Epithelial cell of proximal tubule (primary cell): Measurements from ENCODE around the gene ASCC2. TPM values are rescaled to one million over a fixed set of nuclear protein-coding genes. Genes with fewer than 3 reads are reported as not detected.

Source experiments
- DNase-seq: peaks from one replicate; pipeline ENCODE4 v3.0.0-alpha.2; 2011; ENCODE audit warnings: low read depth
- H3K4me3 ChIP-seq: 2 replicates; pipeline ENCODE4 v1.5.1; 2011; ENCODE audit warnings: low read depth, mild to moderate bottlenecking, low read length
- CTCF ChIP-seq: conservative IDR thresholded peaks from 2 replicates; pipeline ENCODE4 v1.5.1; 2012; ENCODE audit warnings: low read depth, mild to moderate bottlenecking, low read length
- total RNA-seq: library from RNA; depleted of rRNA; stranded (reverse); fragments of >200 nt; gene quantifications from 2 replicates; pipeline ENCODE4 v1.2.3, GENCODE V29; 2015

Gene ASCC2
- total RNA-seq, 1 donor from 2014 or later = 24.0 TPM

- TF ChIP-seq CTCF = no peak
- no peak for DNase-seq
- peak overlapping the region; percentile 96 for H3K4me3 ChIP-seq
These were observed 69.9 kb downstream of the ASCC2 start for GRCh38 chr22:29768052-29768693.

GRCh38 chr22:29767171-29768051, 70.7 kb downstream of the ASCC2 start, which contains the start of gene UQCR10:
Gene UQCR10, plus strand, starts transcription at chr22:29767369. Its CDS starts 30 bp downstream, at chr22:29767399.
- H3K4me3 ChIP-seq = peak within 1 kb of the TSS; percentile 96
- DNase-seq = no peak
- TF ChIP-seq CTCF = no peak

- H3K4me3 ChIP-seq = peak within 1 kb of the TSS; percentile 96
- TF ChIP-seq CTCF = no peak
- peak; percentile 91 for DNase-seq
These were observed 71.4 kb downstream of the ASCC2 start, which contains the start of gene ZMAT5 for GRCh38 chr22:29766632-29767170. Gene ZMAT5, minus strand, starts transcription at chr22:29767007. Its CDS starts 18,463 bp downstream, at chr22:29748544.

- TF ChIP-seq CTCF = no peak
- no peak for DNase-seq
- peak overlapping the region; percentile 96 for H3K4me3 ChIP-seq
These were observed 72.0 kb downstream of the ASCC2 start for GRCh38 chr22:29765905-29766631.

- H3K4me3 ChIP-seq = no peak overlapping the region
- DNase-seq = no peak
- TF ChIP-seq CTCF = no peak
These were observed 75.8 kb downstream of the ASCC2 start for GRCh38 chr22:29762263-29762662.

GRCh38 chr22:29758959-29759358, 79.1 kb downstream of the ASCC2 start:
- TF ChIP-seq CTCF = no peak
- no peak overlapping the region for H3K4me3 ChIP-seq
- DNase-seq = no peak
